HK-2 (cell line): ENCODE data around the gene GTF3A.

Experiments
- DNase-seq: peaks from one replicate; pipeline ENCODE4 v3.0.0-alpha.2; 2018; ENCODE audit not compliant: unreplicated experiment

Gene GTF3A

DNA sequence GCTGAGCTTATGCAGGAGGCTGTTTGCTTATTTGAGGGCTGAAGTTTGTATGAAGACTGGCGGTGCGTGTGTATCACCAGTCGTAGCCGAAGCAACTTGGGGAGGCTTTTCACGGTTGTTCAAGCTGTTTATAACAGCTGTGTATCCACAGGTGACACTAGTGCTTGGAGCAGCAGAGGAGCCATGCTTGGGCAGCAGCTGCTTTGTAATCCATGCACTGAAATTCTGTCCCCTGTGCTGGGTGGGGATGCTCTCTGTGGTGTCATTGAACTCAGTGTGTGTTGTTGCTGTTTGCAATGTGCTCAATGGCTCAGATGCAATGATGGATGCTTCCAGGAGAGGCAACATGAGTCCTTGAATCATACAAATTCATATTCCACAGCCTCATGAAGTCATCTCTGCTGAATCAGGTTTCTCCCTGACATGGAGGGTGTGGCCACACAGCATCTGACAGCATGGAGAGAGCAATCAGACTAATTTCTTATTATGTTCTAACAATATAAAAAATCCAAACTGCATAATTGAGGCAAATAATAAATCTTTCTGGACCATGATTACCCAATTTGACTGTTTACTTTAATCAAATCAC is 18.8 kb upstream of the GTF3A start:
- no peak for DNase-seq

DNA sequence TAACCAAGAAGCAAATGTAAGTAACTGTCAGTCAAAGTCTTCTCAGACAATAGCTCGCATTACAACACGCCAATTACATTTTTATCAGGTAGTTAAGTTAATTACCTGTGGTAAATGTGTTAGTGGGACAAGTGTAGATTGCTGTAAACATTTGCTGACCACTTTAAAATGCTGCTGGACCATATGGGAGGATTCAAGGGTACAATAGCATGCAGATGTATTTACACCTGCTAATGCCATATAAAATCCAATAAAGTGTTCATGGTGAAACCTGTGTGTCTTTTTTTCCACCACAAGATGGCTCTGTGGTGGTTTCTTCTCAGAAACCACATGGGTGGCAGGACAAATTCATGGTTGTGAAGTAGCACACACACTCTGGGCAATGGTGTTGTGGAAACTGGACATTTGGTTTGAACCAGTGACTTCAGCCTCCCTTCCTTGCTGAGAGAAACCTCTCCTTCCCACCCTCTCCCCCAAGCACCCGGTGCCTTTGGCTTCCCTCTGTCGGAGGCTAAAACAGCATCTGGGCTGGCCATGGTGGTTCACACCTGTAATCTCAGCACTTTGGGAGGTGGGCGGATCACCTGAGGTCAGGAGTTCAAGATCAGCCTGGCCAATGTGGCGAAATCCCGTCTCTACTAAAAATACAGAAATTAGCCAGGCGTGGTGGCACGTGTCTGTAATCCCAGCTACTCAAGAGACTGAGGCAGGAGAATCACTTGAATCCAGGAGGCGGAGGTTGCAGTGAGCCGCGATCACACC is 18.1 kb upstream of the GTF3A start:
- no peak for DNase-seq

DNA sequence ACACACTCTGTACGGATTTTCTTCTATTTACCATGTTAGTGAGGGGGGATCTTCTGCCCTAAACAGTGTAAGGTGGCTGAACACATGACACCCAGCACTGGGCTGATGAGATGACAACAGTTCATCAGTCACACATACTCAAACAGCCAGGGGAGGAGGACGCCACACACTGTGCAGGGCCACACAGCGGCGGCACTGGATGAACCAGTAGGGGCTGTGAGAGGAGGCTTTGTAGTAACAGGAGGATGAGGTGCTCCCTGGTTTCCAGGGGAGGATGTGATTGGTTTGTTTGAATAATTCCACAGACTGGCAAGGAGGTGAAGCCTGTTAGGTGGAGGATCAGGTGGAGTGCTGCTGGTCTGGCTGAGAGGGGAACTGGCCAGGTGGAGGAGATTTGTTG is 16.3 kb upstream of the GTF3A start:
- no peak for DNase-seq

DNA sequence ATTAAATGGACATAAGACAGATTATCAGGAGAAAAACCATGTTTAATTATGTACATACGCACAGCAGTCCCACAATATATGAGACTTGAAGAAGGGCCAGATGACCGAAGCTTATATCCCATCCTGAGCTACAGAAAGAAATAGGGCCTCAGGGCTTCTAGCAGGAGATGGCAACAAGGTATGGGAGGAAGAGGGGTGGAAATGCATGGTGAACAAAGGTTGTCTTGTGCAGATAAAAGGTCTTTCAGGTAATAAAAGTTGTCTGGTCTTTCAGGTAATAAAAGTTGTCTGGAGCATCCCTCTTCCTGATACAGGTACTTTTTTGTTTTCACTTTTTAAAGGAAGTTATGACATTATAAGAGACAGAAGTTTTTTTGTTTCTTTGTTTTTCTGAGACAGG is 15.4 kb upstream of the GTF3A start:
- no peak for DNase-seq

DNA sequence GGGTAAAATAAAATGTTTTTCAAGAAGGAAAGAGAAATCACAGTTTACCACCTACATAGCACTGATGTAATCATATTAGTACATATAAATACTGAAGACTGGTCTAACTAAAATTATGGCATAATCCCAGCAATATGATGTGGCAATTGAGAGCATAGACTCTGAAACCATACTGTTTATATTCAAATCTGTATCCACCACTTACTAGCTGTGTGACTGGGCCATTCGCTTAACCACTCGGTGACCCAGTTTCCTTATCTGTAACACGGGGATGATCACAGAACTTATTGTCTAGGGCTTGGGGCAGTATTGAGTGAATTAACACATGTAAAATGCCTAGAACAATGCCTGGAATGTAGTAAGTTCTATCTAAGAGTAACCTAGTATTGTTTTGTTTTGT is 13.1 kb upstream of the GTF3A start:
- no peak for DNase-seq

DNA sequence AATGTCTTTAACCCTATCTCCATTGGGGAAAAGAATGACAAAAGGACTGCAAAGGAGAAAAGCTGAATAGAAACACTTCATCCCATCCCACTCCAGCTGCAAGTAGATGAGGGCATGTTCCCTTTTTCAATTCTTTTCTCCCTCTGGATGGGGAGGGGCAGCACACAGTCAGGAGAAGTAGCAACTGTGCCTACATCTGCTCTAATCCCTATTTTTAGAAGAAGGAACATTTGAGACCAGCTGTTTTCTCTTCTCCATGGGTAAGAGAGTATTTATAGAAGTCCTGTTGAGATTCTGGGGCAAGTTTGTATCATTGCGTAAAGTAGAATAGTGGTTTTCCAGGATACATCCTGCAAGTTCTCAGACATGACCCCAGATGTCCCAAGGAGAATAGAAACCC is 9.3 kb upstream of the GTF3A start:
- no peak for DNase-seq

DNA sequence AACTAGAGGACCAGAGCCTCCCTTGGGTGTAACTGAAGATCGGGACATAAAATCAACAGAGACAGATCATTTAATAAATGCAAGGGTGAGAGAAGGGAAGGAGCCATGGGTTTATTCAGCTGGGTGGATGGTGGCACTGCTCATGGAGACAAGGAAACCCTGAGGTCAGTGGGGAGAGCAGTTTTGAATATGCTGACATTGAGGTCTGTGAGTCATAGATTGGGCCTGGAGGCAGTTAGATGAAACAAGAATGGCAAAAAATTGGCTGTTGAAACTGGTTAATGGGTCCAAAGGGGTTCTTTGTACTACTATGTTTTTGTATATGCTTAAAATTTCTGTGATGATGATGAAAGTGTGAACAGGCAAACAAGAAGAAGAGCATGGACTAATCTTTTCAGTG is 5.1 kb upstream of the GTF3A start:
- DNase-seq, result no peak

DNA sequence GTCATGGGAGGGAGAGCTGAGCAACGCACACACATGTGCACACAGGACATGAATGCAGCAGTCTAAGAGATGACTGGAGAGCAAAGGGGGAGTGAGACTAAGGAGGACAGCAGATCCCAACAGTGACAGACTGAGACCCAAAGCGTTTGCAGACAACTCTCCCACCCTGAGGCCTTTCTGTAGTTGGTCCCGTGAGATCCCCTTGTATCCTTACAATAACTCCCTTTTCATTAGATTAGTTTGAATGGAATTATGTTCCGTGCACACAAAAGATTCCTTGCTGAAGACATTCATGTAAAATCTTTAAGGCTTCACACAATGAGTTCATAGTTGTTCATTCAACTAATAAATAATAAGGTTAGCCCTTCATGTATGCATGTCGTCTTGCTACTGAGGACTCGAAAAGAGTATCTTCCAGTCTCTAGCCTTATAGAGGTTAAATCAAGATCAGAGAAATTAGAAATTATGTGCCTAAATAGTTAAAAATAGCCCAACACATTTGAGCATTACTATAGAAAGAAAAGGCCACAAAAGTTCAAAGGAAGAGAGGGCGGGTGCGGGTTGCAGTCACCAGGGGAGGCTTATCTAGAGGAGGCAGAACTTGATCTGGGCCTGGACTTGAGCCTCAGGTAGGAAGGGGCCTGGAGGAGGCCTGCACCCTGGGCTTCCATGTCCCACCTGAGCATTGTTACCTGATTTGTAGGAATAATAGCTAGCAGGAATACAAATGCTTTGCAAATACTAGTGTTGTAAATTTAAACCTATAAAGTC is 3.1 kb upstream of the GTF3A start:
- no peak for DNase-seq

DNA sequence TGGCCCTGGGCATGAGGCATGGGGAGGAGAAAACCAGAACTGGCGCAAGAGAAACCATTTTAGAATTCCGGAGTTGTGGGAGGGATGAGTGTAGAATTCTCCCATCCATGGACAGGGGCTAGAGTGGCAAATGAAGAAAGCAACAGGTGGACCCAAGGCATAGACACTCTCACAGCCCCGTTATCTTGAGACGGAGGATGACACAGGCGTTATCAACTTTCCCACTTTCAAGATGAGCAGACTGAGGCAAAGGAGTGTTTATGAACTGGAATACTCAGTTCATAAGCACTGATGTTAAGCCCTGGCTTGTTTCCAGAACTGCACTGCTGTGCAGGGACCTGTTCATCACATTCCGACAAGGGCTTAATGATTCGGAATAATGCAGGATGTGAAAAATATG is 1.1 kb upstream of the GTF3A start:
- no peak for DNase-seq

DNA sequence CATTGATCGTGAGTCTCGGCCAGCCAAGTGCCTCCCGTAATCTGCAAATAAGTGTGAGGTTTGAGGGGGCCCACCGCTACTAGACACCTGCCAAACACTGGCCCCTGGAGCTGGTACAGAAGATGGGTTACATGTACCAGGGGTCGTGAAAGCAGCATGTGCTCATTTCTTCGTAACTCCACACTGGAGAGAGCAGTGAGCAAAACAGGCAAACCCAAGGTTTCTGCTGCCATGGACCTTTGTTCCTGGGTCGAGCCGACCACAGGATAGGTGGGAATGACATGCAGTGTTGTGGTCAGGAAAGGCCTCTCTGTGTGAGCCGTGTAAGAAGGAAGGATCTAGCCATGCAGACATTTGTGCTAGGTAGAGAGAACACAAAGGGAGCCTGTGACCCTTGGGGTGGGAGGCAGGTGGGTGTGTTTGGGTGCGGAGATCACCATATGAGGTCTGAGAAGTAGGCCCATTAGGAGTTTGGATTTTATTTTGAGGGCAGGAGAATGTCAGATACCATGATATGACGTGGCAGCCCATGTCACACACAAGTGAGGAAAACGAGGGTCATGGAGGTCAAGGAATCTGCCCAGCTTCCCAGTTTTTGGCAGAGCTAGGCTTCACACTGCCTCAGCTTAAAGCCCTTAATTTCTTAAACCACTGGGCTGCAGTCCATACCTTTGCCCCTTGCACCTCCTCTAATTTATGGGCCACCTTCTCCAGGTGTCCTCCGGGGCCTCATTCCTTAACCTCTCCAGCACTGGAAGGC is 919 bp downstream of the GTF3A start:
- peak; percentile 7 for DNase-seq

DNA sequence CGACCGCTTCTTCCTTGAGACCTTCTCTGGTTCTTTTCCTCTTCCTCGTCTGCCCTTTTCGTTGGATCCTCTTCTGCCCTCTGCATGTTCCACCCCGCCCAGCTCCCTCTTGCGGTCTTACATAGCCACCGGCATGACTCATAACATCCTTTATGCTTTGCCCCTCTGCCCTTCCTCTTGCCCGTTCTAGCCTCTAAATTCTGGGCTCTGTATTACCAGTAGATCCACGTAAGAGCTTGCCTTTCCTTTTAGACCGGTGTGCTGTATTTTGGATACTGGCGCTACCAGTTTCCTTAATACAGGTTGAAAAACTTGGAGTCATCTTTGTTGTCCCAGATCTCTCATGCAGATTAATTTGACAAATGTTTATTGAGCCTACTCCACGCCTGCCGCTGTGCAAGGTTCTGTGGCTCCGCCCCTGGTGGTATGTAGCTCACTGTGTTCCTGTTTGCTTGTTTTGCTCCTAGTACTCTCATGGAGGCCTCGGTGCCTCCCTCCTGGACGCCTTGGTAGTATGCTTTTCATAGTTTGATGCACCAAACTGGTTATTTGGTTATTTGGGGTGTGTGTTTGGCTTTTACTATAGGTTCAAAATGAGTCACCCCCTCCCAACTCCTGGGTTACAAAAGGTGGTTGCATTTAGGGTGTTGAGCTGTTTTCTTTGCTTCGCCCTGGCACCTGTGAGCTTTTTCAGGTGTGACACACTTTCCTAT is 1.7 kb downstream of the GTF3A start:
- peak; percentile 61 for DNase-seq

DNA sequence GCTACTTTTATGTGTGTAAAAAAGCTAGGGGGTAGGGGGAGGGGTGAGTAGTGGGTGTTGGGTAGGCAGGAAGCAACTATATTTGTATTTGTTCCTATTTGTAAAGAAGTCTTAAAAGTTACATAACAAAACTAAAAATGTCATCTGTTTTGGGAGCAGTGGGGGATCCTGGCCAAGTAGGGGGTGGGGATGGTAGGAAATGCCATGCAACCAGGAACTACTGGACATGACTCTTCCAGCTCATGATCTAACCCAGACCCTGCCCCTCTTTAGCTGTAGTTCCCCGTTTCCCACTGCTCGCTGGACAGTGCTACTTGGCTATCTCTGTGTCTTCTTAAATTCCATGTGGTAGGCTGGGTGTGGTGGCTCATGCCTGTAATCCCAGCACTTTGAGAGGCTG is 3.2 kb downstream of the GTF3A start:
- no peak for DNase-seq

DNA sequence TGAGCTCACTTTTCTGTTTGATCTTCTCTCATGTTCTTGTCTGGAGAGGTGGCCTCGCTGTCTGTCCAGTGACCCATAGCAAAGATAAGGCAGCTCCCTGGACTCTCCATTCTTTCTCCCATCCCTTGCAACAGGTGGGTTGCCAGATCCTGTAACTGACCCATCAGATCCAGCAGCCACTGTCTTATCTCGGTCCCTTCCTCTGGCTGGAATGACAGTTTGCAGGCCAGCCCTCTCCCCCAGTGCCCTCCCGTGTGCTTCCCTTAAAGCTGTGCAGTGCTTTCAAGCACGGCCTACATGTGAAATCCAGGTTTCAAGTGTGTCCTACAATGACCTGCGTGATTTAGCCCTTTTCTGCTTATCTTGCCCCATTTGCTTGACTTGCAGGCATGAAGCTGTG is 3.7 kb downstream of the GTF3A start:
- DNase-seq, result no peak

DNA sequence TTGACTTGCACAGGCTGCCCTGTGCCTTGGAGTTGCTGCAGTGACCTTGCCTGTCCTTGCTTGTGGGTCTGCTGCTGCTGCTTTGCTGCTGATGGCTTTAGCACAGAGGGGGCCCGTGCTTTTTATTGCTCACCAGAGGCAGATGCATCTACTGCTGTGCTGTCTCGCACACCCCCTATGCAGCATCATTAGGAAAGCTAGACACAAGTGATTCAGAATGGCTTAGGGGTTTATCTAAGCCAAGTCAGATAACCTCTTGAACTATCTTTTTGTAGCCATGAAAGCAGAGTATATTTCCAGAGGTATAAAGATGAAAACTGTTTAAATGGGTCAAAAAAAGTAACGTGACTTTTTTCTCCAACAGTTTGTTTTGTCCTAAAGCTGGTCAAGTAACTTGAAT is 7.8 kb downstream of the GTF3A start:
- no peak for DNase-seq

DNA sequence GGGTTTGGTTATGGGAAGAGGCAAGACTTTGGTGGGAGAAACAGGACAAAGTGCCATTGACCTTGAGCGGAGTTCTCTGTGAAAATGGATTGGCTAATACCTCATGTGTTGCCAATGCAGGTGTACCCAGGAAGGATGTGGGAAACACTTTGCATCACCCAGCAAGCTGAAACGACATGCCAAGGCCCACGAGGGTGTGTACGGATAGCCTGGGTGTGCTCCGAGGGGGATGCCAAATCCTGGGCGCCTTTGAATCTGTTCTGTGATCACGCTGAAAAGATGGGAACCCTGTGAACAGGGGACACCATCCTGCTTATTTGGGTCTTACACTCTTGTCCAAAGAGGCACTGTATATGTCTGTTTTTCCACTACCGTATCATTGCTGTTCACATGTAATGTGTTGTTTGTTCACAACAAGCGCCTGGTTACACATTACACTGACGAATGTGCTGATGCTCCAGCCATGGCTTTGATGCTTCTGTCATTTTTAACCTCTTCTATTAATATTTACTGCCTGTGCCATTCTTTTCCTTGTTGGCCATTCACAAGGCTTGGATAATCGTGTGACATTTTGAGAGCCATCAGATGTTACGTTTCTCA is 8.3 kb downstream of the GTF3A start:
- no peak for DNase-seq

DNA sequence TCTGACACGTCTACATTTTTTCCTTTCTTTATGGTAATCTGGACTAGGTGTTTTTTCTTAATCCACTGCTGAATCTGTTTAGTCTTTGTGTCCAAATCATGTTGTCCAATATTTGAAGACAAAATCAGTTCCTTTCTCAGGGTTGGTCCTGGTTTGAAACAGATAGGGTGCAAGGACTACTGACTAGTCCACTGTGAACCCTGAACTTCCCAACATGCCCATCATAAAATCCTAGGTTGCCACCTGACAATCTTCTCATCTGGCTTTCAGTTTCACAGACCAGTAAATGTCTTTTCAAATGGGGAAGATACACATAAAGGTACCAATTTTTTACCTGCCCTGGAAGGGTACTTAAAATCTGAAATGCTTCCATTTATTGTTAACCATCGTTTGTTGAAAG is 12.7 kb downstream of the GTF3A start:
- DNase-seq, result no peak

DNA sequence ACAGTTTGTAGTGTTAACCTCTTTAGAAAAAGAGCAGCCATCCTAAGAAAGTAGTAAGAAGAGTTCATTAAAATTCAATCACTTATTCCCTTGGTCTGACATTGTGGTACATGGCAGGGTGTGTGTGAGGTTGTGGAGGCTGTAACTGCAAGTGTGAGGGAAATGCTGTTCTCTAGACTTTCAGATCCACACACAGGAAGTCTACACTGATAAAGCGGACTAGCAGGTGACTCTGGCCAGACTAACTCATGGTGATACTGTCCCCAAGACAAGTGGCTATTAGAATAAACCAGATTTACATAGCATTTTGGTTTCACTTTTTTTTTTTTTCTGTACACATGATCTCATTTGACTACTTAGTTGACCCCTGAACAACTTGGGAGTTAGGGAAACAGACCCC is 16.0 kb downstream of the GTF3A start:
- DNase-seq, result no peak

DNA sequence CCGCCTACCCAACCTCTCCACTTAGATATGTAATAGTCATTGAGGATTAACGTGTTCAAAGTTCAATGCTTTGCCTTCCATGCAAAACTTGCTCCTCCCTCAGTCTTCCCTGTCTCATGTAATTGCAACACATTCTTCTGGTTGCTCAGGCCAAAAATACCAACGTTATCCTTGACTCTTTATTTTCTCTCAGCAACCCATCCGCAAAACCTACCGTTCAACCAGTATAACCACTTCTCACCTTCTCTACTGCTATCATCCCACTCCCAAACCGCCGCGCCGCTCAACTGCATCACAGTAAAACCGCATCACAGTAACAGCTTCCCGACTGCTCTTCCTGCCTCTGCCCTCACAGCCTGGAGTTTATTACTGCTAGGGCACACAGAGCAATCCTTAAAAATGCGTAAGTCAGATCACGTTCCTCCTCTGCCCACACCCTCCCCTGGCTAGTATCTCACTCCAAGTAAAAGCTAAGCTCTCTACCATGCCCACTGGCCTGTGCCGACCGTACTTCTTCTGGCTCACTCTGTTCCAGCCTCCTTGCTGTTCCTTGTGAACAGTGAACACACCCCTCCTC is 17.7 kb downstream of the GTF3A start:
- no peak for DNase-seq

DNA sequence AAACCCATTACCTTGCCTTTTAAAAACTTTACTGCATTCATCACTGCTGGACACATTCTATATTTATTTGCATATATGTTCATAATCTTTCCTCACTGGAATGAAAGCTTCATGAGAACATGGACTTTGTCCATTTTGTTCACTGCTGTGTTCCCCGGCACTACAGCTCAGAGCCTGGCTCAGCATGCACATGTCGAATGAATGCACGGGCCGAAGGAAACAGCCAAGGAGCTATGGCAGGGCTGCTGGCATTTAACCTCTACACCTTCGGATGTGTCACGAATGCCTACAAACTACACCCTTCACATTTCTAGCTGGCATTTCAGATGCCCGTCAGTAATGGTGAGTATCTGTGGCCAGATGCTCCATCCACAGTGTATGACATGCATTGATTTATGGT is 18.4 kb downstream of the GTF3A start:
- DNase-seq, result no peak

DNA sequence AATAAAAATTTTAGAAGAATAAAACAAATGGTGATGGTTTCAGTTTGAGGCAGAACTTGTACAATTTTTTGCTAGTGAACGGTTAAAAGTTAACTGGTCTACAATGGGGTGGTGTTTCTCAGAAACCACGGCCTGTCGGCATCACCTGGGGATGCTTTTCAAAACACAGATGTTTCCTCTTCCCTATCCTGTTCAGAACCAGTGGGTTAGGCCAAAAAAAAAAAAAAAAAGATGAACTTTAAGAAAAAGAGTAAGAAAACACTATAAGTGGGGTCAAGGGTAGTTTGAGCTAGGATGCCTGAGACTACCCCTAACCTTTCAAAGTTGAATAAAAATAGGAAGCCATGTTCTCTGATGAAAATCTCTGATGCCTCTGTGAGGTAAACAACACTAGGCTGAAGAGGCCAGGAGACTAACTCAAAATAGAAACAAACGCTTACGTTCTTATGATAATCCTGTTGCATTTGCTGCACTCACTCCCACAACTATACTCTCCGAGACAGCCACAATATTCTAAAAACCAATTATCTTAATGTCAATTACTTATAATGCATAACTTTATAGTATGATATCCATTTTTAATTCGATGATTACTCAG is 22.7 kb downstream of the GTF3A start:
- DNase-seq, result no peak

DNA sequence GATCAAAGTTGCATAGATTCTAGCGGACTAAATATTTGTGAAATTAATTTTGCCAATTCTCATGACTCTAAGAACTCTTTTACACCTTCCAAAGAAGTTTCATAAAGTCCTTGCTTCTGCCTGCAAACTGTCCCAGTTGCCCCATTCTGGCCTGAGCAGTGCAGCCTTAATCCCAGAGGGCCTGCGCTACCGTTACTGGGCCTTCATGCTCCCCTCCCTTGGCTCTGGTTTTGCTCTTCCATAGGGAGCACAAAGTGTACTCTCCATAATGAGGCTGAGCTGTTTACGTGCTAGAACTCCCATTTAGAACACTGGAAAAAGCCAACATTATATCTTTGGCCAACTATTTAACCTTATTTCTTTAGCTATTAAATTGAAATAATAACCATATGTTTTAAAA is 23.9 kb downstream of the GTF3A start:
- DNase-seq, result no peak
